Left cardiac atrium (tissue), 4 donors: ENCODE results near the gene ARHGEF17. TPM values are rescaled to one million over a fixed set of nuclear protein-coding genes. Genes with fewer than 3 reads are reported as not detected.

Experiments
- ATAC-seq, 2 donors: fragments of 200-7000 bp; cut with Tn5 transposase; one replicate each; pipeline ENCODE4 v1.9.1; 2020; ENCODE audit warnings: mild to moderate bottlenecking in 2 of 2, moderate library complexity in 2 of 2
- DNase-seq: peaks from one replicate; pipeline ENCODE4 v3.0.0-alpha.2; 2020
- intact Hi-C, 2 donors: fragments of 100-400 bp; cut with DNase I; formaldehyde crosslinking; loops; one replicate each; pipeline versions ENCODE4 v1.14.1 to v1.15.1; 2022 to 2023
- total RNA-seq, 2 donors: library from RNA; stranded (reverse); fragmentation: NEBNext Ultra II Directional; extraction: Animal tissue kit (Norgen Biotek cat#: 25700); gene quantifications; one replicate each; pipeline ENCODE4 v1.2.1, GENCODE V29; 2021
- donor health status: DM: no; HTN: yes; CAD: no.
- donor health status: DM: no; HTN: yes; CAD: no; lungs with severe emphysema.
- donor health status: DM: yes; HTN: yes; CAD: no.
- donor health status: Dilated cardiomyopathy.

Gene ARHGEF17
- total RNA-seq, 2 donors from 2014 or later: 42.2 to 53.2 TPM

DNA sequence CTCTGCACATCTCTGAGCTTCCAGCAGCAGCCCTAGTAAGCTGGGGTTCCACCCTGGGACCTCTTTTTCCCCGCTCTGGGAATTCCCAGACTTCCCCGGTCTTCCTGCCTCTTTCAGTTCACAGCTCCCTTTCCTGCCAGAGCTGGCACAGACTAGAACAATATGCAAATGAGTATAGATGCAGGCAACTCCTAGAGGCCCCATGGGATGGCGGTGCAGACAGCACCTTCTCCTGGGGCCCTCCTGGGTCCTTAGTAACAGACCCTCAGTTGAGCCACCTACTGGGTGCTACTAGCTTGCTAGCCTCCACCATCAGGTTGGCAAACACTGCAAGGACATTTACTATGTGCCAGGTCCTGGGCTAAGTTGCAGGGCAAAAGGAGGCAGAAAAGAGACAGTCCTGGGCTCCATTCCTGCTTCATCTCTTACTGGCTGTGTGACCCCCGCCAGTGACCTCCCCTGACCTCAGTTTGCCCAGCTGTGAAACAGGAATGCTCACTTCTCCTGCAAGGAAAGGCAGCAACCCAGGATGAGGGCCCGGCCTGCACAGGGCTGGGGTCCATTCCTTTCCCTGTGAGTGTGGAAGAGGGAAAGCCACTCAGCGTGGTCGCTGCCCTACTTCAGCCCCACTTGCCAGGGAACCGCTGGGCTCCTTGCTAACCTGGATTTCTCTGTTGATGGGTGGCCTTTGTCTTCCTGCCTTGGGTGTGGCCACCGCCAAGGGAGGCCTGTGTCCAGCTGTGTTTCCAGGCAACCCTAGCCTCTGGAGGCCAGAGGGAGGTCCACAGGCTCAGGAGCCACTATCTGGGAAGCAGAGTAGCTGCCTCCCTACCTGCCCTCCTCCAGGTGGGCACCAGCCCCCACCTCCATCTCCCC, 75.4 kb downstream of the ARHGEF17 start:
- ATAC-seq (no peak), DNase-seq (no peak)
- intact Hi-C loops: no loop called here

- intact Hi-C loops: no loop called here
- no peak for ATAC-seq
- DNase-seq: no peak
Observed at GRCh38 chr11:73384125-73384441, 76.0 kb downstream of the ARHGEF17 start.

- ATAC-seq (no peak), DNase-seq (no peak)
- intact Hi-C loops: no loop called here
Observed at GRCh38 chr11:73384531-73384871, 76.4 kb downstream of the ARHGEF17 start.

DNA sequence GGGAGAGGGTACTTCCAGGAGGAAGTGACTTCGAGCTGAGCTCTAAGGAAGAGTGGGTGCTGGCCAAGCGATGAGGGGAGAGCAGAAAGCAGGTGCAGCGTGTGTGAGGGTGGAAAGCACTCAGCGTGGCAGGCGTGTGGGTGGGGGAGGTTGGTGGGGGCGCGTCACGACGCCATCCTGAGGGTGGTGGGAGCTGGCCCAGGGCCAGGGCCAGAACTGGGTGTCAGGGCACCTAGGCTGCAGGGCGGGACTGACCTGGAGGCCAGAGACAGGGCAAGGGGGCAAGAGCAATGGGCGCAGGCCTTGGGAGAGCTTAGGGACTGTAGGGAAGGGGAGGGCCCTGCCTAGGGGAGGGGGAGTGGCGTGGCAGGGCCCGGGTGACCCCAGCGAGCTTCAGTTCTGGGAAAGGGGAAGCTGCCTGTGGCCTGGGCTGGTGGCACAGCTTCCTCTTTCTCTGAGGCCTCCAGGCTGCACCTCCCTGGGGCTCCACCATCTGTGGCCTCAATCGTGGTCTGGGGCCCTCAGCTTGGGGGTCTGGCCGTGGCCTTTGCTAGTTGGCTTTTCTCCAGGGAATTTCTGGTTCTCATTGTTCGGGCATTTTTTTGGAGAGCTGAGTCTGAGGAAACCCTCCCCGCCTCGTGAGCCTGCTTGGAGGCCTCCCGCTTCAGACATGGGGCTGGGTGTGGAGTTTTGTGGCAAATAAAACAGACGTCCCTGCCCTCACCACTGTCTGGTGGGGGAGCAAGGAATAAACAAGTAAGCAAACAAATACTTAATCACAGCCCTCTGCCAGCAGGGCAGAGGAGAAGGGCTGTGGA, 77.0 kb downstream of the ARHGEF17 start:
- intact Hi-C loops: no loop called here
- ATAC-seq (peak; percentile 46 to 55), DNase-seq (peak; percentile 67)

- intact Hi-C loops: no loop called here
- ATAC-seq: peak in 1 of 2 donors; percentile 41
- no peak for DNase-seq
Observed at GRCh38 chr11:73386016-73386415, 77.9 kb downstream of the ARHGEF17 start.

DNA sequence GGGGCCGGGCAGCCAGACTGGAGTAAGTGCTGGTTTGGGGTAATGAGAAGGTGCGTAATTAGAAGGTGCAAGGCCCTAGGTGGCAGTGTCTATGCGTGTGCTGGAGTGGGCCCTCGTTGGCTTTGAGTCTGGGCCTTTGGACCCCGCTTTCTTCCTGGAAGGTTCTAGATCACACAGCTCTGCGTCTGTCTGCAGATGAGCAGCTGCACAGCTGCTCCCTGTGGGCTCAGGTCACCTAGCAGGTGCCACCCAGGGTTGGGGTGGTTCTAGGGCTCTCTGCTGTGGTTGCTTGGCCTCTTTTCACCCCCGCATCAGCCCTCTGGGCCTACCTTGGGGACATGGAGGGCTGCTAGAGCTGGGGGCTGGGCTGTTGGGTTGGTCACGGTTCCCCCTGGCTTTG, 78.5 kb downstream of the ARHGEF17 start:
- DNase-seq: no peak
- no peak for ATAC-seq
- intact Hi-C loops: no loop called here

- intact Hi-C loops: no loop called here
- DNase-seq (no peak), ATAC-seq (peak in 1 of 2 donors; percentile 3)
Observed at GRCh38 chr11:73387594-73388264, 79.7 kb downstream of the ARHGEF17 start.

- intact Hi-C loops: no loop called here
Observed at GRCh38 chr11:73388265-73389133, 80.4 kb downstream of the ARHGEF17 start.

GRCh38 chr11:73389134-73389525, 81.1 kb downstream of the ARHGEF17 start:
- intact Hi-C loops: no loop called here

More at GRCh38 chr11:73388265-73389133, 80.4 kb downstream of the ARHGEF17 start:
- DNase-seq (peak; percentile 64), ATAC-seq (peak; percentile 51 to 73)

DNA sequence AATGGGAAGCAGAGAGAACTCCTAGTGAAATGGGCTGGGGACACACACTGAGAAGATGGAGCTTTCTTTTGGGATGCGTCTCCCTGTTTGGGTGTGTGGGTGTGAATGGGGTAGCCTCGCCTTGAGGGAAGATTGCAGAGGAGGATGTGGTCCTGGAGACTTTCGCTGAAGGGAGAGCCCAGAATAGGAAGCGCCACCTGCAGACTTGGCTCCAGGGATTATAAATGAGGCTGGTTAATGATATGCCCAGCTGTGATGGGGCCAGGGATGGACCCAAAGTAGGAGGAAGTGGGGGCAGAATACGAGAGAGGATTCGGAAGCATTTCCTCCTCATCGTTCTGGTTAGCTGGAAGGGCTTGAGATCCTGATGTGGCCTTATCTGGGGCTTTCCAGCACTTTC, 81.8 kb downstream of the ARHGEF17 start:
- DNase-seq (peak; percentile 5), ATAC-seq (no peak)
- intact Hi-C loops: loop anchor here (5.0 kb wide), 2 partner anchors 38 to 83 kb away; partner anchors contain the start of gene ARHGEF17 (in 1 of the 2)

More at GRCh38 chr11:73389134-73389525, 81.1 kb downstream of the ARHGEF17 start:
- DNase-seq: no peak
- ATAC-seq: no peak

GRCh38 chr11:73390601-73391565, 82.8 kb downstream of the ARHGEF17 start:
- DNase-seq: peak; percentile 13
- intact Hi-C loops: loop anchor here (5.0 kb wide), 2 partner anchors 39 to 84 kb away; partner anchors contain the start of gene ARHGEF17 (in 1 of the 2)
- ATAC-seq: no peak

DNA sequence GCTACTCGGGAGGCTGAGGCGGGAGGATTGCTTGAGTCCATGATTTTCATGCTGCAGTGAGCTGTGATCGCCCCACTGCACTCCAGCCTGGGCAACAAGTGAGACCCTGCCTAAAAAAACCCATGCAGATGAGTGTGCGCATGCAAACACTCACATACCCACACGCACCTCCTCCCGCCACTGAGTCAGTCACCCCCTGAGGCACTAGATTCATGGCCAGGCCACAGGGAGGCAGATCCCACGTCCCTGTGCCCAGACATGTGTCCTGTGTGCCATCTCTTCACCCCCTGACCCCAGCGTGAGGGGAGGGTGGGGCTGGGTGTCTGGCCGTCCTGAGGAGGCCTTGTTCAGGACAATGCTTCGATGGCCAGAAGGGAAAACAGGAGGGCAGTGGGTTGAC, 83.6 kb downstream of the ARHGEF17 start:
- ATAC-seq: no peak
- no peak for DNase-seq
- intact Hi-C loops: loop anchor here (5.0 kb wide), 2 partner anchors 39 to 84 kb away; partner anchors contain the start of gene ARHGEF17 (in 1 of the 2)

- DNase-seq (peak; percentile 21), ATAC-seq (no peak)
- intact Hi-C loops: loop anchor here (5.0 kb wide), 2 partner anchors 40 to 85 kb away; partner anchors contain the start of gene ARHGEF17 (in 1 of the 2)
Observed at GRCh38 chr11:73392108-73393010, 84.3 kb downstream of the ARHGEF17 start.

- ATAC-seq: no peak
- intact Hi-C loops: loop anchor here (5.0 kb wide), 2 partner anchors 41 to 86 kb away; partner anchors contain the start of gene ARHGEF17 (in 1 of the 2)
- DNase-seq: peak; percentile 20
Observed at GRCh38 chr11:73393011-73393380, 84.9 kb downstream of the ARHGEF17 start.

DNA sequence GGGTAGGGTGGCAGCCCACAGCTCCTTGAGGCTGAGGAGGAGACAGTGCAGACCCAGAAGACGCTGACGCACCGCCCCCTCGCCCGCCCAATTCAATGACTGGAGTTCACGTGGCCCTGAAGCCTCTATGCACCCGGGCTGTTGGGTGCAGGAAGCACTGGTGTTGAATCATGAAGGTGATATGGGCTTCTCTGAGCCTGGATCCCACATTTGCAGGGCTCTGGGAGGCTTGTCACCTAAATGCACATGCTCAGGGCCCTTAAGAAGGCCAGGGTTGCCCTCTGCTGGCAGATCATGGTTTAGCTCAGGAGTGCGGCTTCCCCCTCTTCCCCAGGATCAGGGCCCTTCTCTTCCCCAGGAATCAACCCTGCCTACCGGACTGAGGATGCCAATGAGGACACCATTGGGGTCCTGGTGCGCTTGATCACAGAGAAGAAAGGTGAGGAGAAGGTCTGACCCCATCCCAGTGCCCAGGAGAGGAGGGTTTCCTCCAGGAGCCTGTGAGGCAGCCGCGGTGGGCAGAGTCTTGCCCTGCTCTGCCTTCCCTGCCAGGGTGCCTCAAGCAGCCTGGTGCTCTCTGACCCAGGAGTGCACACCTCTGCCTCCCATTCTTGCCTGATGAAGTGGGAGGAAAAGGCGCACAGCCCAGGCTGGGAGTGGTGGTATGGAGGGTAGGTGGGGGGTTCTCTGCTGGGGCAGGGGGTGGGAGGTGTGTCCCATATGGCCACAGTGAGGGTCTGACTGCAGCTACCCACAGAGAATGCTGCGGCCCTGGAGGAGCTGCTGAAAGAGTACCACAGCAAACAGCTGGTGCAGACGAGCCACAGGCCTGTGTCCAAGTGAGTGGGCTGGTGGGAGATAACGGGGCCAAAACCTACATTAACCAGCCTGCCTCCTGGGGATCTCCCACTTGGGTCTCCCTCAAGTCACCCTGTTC, 85.7 kb downstream of the ARHGEF17 start:
- DNase-seq (peak; percentile 72), ATAC-seq (peak; percentile 61 to 74)
- intact Hi-C loops: loop anchor here (5.0 kb wide), 2 partner anchors 41 to 86 kb away; partner anchors contain the start of gene ARHGEF17 (in 1 of the 2)
